Skeletal muscle satellite cell (primary cell): ENCODE data around the gene COPZ2.
A peak's percentile ranks its signal among the peaks of the same experiment; 100 is the strongest.
"Not testable (repeated sequence)": the region's sequence is repeated elsewhere in the genome, so short reads cannot be mapped to it uniquely, and the experiment has no call there.

Source experiments
- H3K27me3 ChIP-seq: 2 replicates; pipeline ENCODE4 v1.7.0; 2013; ENCODE audit warnings: low read length; ENCODE audit not compliant: control insufficient read depth, insufficient read depth
- H3K36me3 ChIP-seq: 2 replicates; pipeline ENCODE4 v1.7.0; 2013; ENCODE audit warnings: mild to moderate bottlenecking, control low read depth, low read length; ENCODE audit not compliant: insufficient read depth
- H3K4me1 ChIP-seq: 2 replicates; pipeline ENCODE4 v1.7.0; 2013; ENCODE audit warnings: low read length; ENCODE audit not compliant: control insufficient read depth, insufficient read depth
- H3K4me2 ChIP-seq: 2 replicates; pipeline ENCODE4 v1.7.0; 2013; ENCODE audit warnings: mild to moderate bottlenecking, low read length
- H3K4me3 ChIP-seq: 2 replicates; pipeline ENCODE4 v1.7.0; 2013; ENCODE audit warnings: low read length
- H3K9ac ChIP-seq: 2 replicates; pipeline ENCODE4 v1.7.0; 2013; ENCODE audit warnings: mild to moderate bottlenecking, low read depth, low read length, moderate library complexity
- H3K9me3 ChIP-seq: replicated peaks from 2 replicates; pipeline ENCODE4 v1.7.0; 2013; ENCODE audit warnings: mild to moderate bottlenecking, control low read depth, low read length

Gene COPZ2

GRCh38 chr17:48046296-48046695, 8.7 kb upstream of the COPZ2 start:
- Histone ChIP-seq H3K27me3 (no peaks in the 10 kb centered on the region), H3K9me3 (no peaks in the 10 kb centered on the region), H3K4me1 (peaks cover 51% of the 10 kb centered on the region), H3K4me2 (peak overlapping the region; percentile 91), H3K36me3 (peaks cover 6% of the 10 kb centered on the region), H3K4me3 (peak overlapping the region; percentile 87), H3K9ac (peak overlapping the region; percentile 93)

GRCh38 chr17:48045316-48046001, 7.9 kb upstream of the COPZ2 start:
- no peaks in the 10 kb centered on the region for H3K36me3 ChIP-seq
- H3K4me3 ChIP-seq: peak overlapping the region; percentile 39
- no peaks in the 10 kb centered on the region for H3K9me3 ChIP-seq
- H3K9ac ChIP-seq: peak overlapping the region; percentile 55
- peaks cover 43% of the 10 kb centered on the region for H3K4me1 ChIP-seq
- H3K27me3 ChIP-seq: no peaks in the 10 kb centered on the region
- H3K4me2 ChIP-seq: peak overlapping the region; percentile 34

- Histone ChIP-seq H3K36me3 (no peaks in the 10 kb centered on the region), H3K4me3 (no peak overlapping the region), H3K4me2 (no peak overlapping the region), H3K9me3 (no peaks in the 10 kb centered on the region), H3K4me1 (peaks cover 37% of the 10 kb centered on the region), H3K9ac (peak overlapping the region; percentile 55), H3K27me3 (no peaks in the 10 kb centered on the region)
Measured at GRCh38 chr17:48044851-48045250, 7.3 kb upstream of the COPZ2 start.

GRCh38 chr17:48043176-48043575, 5.6 kb upstream of the COPZ2 start:
- Histone ChIP-seq H3K27me3 (no peaks in the 10 kb centered on the region), H3K4me3 (no peak overlapping the region), H3K4me1 (peaks cover 35% of the 10 kb centered on the region)

GRCh38 chr17:48038687-48039086, 1.1 kb upstream of the COPZ2 start:
- H3K36me3 ChIP-seq: peaks cover 2% of the 10 kb centered on the region
- H3K4me1 ChIP-seq: peaks cover 22% of the 10 kb centered on the region
- H3K27me3 ChIP-seq: no peaks in the 10 kb centered on the region
- H3K9me3 ChIP-seq: no peaks in the 10 kb centered on the region
- no peak overlapping the region for H3K4me3 ChIP-seq
- no peak overlapping the region for H3K4me2 ChIP-seq
- H3K9ac ChIP-seq: no peak overlapping the region

More at GRCh38 chr17:48043176-48043575, 5.6 kb upstream of the COPZ2 start:
- no peak overlapping the region for H3K4me2 ChIP-seq
- no peaks in the 10 kb centered on the region for H3K36me3 ChIP-seq
- H3K9ac ChIP-seq: no peak overlapping the region
- H3K9me3 ChIP-seq: no peaks in the 10 kb centered on the region

- Histone ChIP-seq H3K9ac (peak overlapping the region; percentile 28), H3K4me3 (peak overlapping the region; percentile 92), H3K27me3 (no peaks in the 10 kb centered on the region), H3K36me3 (peaks cover 4% of the 10 kb centered on the region), H3K4me2 (peak overlapping the region; percentile 87), H3K4me1 (peaks cover 14% of the 10 kb centered on the region), H3K9me3 (no peaks in the 10 kb centered on the region)
Measured at GRCh38 chr17:48037838-48038323, 284 bp upstream of the COPZ2 start.

GRCh38 chr17:48036693-48037035, 933 bp downstream of the COPZ2 start:
- H3K36me3 ChIP-seq: peaks cover 11% of the 10 kb centered on the region
- no peaks in the 10 kb centered on the region for H3K9me3 ChIP-seq
- peaks cover 13% of the 10 kb centered on the region for H3K4me1 ChIP-seq
- H3K9ac ChIP-seq: peak overlapping the region; percentile 90
- peak overlapping the region; percentile 92 for H3K4me3 ChIP-seq
- H3K4me2 ChIP-seq: peak overlapping the region; percentile 87
- no peaks in the 10 kb centered on the region for H3K27me3 ChIP-seq

GRCh38 chr17:48034734-48035133, 2.9 kb downstream of the COPZ2 start:
- not testable (repeated sequence) for H3K4me3 ChIP-seq, H3K9ac ChIP-seq, H3K4me2 ChIP-seq, H3K9me3 ChIP-seq, H3K27me3 ChIP-seq
- H3K36me3 ChIP-seq: peaks cover 11% of the 10 kb centered on the region
- H3K4me1 ChIP-seq: peaks cover 21% of the 10 kb centered on the region

GRCh38 chr17:48031966-48032365, 5.6 kb downstream of the COPZ2 start:
- no peak overlapping the region for H3K9ac ChIP-seq

GRCh38 chr17:48030531-48030930, 7.1 kb downstream of the COPZ2 start:
- Histone ChIP-seq H3K4me3 (no peak overlapping the region), H3K9me3 (no peaks in the 10 kb centered on the region), H3K27me3 (no peaks in the 10 kb centered on the region)

More at GRCh38 chr17:48031966-48032365, 5.6 kb downstream of the COPZ2 start:
- Histone ChIP-seq H3K36me3 (peaks cover 11% of the 10 kb centered on the region), H3K4me2 (no peak overlapping the region), H3K9me3 (no peaks in the 10 kb centered on the region), H3K4me1 (peaks cover 17% of the 10 kb centered on the region), H3K4me3 (no peak overlapping the region), H3K27me3 (no peaks in the 10 kb centered on the region)

GRCh38 chr17:48028736-48029135, 8.9 kb downstream of the COPZ2 start:
- peaks cover 9% of the 10 kb centered on the region for H3K36me3 ChIP-seq
- H3K4me2 ChIP-seq: no peak overlapping the region
- peaks cover 37% of the 10 kb centered on the region for H3K4me1 ChIP-seq
- H3K27me3 ChIP-seq: no peaks in the 10 kb centered on the region
- H3K9ac ChIP-seq: no peak overlapping the region
- H3K9me3 ChIP-seq: no peaks in the 10 kb centered on the region
- no peak overlapping the region for H3K4me3 ChIP-seq

More at GRCh38 chr17:48030531-48030930, 7.1 kb downstream of the COPZ2 start:
- Histone ChIP-seq H3K36me3 (peaks cover 11% of the 10 kb centered on the region), H3K4me1 (peaks cover 23% of the 10 kb centered on the region), H3K4me2 (no peak overlapping the region), H3K9ac (no peak overlapping the region)
